Vagina (tissue), 2 donors: Measurements from ENCODE around the gene NSD2.

Experiments used
- POLR2A ChIP-seq, 2 donors: fragments of 450-650 bp; IDR thresholded peaks; one replicate each; pipeline ENCODE4 v1.6.1; 2017; ENCODE audit warnings: antibody characterized with exemption in 2 of 2, mild to moderate bottlenecking in 2 of 2, moderate library complexity in 2 of 2
- TF ChIP-seq, protein P1 (sequence below), 3 experiments: fragments of 450-650 bp in 2 of 3; fragments of 200-600 bp in 1 of 3; sonication (generic) in 1 of 3; IDR thresholded peaks; one replicate each; pipeline ENCODE4 v1.5.1; 2017 to 2019; ENCODE audit warnings: antibody characterized with exemption in 3 of 3, mild to moderate bottlenecking in 2 of 3, moderate library complexity in 2 of 3

GRCh38 chr4:1991596-1992434, 120.6 kb downstream of the NSD2 start:
- TF ChIP-seq POLR2A (IDR thresholded peaks at IDR 0.05) = no peak
- TF ChIP-seq, protein P1, sequence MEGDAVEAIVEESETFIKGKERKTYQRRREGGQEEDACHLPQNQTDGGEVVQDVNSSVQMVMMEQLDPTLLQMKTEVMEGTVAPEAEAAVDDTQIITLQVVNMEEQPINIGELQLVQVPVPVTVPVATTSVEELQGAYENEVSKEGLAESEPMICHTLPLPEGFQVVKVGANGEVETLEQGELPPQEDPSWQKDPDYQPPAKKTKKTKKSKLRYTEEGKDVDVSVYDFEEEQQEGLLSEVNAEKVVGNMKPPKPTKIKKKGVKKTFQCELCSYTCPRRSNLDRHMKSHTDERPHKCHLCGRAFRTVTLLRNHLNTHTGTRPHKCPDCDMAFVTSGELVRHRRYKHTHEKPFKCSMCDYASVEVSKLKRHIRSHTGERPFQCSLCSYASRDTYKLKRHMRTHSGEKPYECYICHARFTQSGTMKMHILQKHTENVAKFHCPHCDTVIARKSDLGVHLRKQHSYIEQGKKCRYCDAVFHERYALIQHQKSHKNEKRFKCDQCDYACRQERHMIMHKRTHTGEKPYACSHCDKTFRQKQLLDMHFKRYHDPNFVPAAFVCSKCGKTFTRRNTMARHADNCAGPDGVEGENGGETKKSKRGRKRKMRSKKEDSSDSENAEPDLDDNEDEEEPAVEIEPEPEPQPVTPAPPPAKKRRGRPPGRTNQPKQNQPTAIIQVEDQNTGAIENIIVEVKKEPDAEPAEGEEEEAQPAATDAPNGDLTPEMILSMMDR (IDR thresholded peaks at IDR 0.05) = no peak
